GM18861 (cell line): ENCODE measurements around the gene MAGEF1.

Source experiments
- ATAC-seq: cut with Tn5 transposase; IDR thresholded peaks from one replicate; pipeline ENCODE4 v1.9.1; 2021; ENCODE audit not compliant: unreplicated experiment

MAGEF1 gene

DNA sequence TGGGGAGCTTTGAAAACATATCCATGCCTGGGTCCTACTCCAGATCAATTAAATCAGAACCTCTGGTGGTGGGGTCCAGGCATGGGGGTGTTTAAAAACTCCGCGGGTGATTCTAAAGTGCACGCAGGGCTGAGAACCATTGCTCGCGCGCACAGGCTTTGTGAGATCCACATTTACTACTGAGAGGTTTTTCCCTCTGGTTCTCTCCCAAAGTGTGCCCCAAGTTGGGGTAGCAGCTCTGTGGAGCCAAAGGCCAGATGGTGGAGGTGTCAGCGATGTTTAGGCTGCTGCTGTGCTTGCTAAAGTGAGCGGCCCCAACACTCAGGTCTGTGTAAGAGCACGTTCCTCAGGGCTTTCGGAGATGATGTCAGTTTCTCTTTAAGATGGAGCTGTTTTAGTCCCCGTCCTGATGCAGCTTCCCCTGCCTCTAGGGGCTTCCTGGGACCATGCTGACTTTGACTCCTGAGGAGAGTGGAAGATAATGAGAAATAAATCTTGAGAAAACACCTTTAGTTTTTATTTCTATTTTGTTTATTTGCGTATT lies 13.4 kb upstream of the MAGEF1 start:
- ATAC-seq = no peak

DNA sequence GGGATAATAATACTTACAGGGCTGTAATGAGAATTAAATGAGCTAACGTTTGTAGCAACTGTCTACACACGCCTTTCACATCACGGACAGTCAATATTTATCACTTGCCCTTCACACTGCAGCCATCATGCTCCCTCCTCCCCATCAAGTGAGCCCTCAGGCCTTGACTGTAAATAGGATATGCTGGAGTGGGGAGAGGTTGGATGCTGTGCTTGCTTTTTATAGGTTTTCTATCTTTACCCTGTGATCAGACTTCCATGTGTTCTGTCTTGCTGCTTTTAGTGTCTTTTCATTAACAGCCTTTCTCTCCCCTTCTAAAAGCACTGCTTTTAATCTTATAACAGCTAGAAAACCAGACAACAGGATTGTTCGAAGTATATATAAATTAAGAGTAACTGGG lies 12.8 kb upstream of the MAGEF1 start:
- ATAC-seq = no peak

DNA sequence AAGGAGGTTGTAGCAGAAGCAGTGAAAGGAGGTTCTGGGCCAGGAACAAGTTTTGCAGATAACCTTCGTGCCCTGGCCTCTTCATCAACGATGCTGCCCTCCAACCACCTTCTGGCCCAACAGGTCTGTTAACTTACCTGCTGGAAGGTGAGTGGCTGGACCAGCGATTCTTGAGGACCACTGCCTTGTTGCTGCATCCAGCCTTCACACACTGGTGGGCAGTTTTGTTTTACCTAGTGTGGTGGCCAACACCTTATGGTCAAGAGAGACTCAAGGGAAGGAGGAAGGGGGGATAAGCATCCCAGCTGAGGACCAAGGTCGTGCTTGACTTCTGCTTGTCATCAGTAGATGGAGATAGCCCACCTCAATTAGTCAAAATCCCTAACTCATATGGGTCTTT lies 7.8 kb upstream of the MAGEF1 start:
- ATAC-seq = no peak

DNA sequence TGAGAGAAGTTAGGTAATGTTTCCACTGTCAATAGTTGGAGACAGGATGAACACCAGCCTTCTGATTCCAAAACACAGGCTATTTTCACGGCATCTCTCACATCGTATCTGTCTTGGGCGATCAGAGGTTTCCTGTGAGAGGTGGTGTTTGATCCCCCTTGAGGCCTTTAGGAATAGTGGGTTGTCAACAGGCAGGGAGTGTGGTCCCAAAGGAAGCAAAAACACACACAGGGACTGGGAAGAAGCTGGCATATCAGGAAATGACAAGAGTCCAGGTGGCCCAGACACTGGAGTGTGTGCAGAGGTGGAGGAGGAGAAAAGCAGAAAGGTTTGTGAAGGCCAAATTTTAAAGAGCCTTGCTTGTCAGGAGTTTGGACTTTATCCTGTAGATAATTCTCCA lies 6.6 kb upstream of the MAGEF1 start:
- no peak for ATAC-seq

DNA sequence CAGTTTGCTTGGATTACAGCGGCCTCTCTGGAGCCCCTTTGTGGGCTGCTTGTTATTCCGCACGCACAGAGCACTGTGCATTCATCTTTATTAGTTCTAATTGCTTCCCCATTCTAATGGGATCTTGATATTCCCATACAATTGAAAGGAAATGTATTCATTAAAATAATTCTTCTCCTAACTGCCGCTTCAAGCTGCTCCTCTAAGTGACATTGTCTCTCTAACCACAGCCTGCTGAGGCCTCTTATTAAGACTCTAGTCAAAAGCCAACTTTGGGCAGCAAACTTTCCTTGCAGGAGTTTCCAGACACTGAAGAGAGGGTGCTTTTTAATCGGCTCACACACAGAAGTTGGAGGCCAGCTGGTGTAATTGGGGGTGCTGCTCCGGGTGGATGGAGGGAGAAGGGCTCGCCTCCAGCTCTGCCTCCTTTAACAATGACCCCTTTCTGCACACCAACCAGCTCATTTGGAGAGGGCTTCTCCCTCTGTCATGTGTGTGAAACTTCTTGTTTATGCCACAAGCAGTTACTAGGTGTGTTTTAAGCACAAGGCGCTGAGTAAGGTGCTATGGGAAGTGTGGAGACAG lies 5.6 kb upstream of the MAGEF1 start:
- ATAC-seq = no peak

DNA sequence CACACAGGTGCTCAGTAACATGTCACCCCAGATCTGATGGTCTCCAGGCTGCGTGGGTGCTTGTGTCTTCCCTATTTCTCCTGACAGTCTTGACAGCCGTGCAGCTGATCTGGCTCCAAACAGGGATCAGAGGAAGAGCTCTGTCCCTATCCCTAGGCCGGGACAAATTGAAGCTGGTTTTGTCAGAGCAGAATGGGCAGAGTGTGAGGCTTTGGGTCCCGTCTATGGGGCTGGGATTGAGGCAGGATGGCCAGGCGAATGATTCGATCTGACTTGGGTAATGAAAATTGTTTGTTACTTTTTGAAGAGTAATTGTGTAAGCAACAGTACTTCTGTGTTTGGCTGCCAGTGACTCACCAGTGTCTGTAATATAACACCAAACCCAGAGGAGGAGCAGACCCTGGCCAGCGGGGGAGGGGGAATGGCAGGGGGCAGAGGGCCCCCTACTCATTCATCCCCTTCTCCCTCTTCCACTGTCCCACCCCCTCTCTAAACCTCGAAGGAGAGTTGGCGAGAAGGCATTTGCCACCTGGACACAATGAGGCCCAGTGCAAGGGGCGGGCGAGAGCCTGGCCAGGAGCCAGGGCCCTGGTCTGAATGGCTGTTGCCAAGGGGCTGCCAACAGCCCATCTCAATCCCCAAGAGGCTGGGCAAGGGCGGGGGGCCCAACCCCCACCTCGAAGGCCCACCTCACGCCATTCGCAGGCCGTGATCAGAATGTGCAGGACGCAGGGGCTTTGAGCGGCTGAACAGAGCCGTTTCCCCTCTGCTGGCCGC lies 4.9 kb upstream of the MAGEF1 start:
- no peak for ATAC-seq

DNA sequence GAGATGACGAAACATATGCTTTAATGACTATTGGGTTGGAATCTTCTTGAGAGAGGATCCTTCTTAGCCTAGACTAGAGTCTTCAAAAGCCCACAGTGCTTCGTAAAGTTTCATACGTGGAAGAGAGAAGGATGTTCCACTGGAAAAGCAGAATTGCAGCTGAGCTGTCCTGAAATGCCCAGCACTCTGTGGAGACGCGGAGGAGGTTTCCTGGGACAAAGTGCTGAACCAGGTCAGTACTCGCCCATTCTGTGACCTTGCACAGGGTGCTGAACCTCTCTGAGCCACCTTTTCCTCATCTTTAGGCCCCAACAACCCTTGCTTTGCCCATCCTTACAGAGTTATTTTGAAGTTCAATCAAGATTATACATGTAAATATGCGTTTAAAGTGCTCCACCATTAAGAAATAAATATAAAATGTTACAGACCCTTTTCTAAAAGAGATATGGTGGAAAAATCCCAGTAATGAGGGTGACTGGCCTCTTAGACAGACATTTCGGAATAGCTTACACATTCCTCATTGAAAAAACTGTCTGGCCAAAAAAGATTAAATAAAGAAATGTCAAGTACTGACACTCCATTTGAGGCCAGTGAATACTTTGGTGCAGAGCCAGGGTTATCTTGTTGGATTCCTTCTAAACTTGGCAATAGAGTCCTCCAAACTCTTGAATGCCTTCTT lies 4.2 kb upstream of the MAGEF1 start:
- no peak for ATAC-seq

DNA sequence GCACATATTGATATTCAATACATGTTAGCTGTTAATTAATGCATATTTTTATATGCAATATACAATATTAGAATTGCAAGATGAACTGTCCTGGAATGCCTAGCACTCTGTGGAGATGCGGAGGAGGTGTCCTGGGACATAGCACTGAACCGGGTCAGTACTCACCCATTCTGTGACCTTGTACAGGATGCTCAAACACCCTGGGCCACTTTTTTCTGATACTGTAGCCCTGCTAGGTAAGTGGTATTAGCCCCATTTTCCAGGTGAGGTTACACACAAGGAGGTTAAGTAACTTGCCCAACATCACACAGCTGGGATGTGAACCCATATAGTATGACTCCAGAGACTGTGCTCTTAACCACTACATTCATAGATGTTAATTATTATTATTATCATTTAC lies 1.7 kb upstream of the MAGEF1 start:
- no peak for ATAC-seq

DNA sequence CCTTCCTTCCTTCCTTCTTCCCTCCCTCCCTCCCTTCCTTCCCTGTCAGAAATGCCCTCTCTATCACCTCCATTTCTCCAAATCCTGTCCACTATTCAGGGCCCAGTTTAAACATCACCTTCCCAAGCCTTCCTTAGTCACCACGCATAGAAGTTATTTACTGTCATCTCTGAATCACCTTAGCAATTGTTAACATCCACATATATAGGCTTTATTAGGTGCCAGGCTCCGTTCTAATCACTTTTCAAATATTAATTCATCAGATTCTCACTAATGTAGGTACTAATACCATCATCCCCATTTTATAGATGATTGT lies 1.1 kb upstream of the MAGEF1 start:
- no peak for ATAC-seq

DNA sequence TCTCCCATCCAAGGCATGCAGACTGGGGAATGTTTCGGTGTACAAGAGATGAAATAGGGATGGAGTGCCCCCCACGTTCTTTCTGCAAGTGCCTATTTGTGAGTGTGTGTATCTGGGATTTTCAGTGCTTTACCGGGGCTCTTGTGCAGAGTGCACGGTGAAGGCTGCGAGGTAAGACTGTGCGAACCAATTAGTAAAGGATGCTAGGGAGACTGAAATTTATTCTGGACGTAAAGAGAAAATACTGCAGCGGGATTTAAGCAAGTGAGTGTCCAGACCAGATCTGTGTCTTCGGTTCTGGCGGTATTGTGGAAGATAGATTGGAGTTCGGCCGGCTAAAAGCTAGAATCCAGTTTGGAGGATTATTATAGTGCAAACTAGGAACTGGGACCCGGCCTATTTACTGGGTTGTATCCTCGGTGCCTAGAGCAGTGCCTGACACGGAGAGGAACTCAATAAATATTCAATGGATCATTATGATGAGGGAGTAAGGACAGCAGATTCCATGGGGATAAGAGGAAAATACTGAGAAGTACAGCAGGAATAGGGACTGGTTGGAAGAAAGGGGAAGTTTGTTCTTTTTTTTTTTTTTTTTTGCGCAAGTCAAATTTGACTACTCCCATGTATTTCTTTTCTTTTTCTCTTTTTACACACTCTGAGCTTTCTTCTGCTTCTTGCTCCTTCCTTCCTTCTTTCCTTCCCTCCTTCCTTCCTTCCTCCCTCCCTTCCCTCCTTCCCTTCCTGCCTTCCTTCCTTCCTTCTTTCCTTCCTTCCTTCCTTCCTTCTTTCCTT lies 580 bp upstream of the MAGEF1 start:
- ATAC-seq = peak; percentile 13

DNA sequence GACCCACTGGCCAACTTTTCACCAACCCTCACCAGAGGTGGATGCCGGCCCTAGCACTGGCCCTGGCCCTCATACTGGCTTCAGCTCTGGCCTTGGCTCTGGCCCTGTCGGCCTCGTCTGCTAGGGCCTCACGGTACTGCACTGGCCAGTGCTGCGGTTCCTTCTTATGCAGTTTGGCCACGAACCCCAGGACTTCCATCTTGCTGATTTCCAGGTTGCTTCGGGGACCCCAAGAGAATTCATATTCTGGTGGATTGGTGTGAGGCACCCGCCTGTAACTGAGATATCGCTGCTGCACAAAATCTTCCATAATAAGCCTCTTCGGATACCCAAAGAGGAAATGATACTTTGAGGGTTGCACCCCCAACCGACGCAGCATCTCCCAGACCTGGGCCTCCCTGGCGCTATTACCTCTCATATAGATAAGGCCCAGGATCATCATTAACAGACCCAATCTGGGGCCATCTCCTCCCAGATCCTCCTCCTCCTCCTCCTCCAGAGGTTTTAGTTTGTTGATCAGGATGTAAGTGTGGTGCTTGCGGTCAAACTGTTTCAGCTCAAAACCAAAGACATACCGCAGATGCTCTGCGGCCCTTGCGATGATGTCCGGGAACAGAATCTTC lies 883 bp downstream of the MAGEF1 start:
- peak; percentile 46 for ATAC-seq

DNA sequence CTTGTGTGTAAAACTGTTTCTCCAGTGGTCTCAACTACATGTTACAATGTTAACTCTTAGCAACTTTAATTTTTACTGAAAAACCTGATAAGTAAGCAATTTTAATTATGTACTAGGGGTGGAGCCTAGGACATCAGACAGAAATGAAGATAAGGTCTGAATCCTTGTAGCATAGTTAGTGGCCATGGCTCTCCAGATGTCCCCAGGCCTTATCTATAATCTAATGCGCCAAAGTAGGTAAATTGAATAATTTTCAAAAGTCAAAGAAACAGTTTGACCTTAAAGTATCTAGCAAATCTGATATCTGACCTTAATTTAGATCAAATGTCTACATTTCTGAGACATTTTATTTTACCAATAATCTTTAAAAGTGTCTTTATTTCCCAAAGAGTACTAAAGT lies 8.2 kb downstream of the MAGEF1 start:
- ATAC-seq = no peak

DNA sequence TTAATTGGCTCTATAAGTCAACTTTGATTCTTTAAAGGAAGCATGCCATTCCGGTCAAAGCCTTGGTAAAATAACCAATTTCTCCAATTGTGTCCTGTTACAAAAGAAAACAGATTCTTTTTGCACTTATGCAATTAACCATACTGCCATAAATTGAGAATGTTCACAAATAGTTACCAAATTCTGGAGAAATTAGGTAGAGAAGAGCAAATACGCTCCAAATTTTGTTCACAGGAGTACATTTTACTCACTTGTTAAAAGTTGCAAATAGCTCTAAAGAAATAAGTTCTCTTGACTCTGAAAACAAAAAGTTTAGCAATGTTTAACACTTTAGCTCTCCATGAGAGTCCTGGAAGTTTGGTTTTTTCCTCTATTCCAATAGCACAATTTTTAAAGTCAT lies 11.1 kb downstream of the MAGEF1 start:
- no peak for ATAC-seq

DNA sequence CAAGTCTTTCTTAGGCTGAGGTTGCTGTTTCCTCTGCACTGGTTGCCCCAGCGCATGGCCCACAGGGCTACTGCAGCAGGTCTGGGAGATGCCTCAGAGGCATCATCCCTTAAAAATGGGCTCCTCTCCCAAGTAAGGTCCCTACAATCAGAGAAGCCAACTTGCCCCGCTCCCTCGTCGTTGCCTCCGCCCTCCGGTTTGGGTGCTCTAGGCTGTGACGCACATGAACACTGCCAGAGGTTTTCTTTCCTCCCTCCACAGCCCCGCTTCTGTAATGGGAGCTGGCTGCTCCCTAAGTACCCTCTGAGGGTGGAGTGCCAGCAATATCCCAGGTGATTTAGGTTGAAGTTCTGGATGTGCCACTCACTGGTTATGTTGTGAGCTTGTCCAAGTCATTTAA lies 14.0 kb downstream of the MAGEF1 start:
- no peak for ATAC-seq

DNA sequence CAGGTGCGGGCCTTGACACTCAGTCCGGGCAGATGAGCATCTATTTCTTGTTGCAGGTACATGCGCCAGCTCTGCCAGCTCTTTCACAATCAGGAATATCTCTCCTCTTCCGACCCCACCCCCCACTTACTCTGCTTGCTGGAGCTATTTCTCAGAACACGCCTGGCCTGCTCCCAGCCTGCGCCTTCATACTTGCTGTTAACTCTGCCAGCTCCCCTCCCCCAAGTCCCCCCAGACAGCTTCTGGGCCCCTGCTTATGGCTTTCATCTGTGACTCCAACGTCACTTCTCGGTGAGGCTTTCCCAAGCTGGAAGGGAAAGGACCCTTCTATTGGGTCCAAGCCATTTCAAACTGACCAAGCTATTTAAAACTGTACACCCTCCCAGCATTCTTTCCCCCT lies 15.2 kb downstream of the MAGEF1 start:
- no peak for ATAC-seq

DNA sequence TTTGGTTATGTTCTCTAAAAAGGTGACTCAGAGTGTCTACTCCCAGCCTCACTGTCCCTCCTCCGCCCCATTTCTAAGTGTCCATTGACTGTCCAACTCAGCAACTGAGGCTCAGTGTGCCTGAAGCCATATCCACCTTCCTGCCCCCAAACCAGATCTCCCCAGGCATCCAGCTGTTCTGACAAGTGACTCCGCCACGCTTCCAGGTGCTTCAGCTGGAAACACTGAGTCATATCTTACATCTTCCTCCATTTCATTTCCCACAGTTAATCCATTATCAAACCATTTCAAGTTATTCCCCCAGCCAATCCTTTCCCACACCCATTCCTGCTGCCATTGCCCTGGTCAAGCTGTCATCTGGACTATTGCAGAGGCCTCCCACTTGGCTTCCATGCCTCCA lies 17.1 kb downstream of the MAGEF1 start:
- ATAC-seq = no peak

DNA sequence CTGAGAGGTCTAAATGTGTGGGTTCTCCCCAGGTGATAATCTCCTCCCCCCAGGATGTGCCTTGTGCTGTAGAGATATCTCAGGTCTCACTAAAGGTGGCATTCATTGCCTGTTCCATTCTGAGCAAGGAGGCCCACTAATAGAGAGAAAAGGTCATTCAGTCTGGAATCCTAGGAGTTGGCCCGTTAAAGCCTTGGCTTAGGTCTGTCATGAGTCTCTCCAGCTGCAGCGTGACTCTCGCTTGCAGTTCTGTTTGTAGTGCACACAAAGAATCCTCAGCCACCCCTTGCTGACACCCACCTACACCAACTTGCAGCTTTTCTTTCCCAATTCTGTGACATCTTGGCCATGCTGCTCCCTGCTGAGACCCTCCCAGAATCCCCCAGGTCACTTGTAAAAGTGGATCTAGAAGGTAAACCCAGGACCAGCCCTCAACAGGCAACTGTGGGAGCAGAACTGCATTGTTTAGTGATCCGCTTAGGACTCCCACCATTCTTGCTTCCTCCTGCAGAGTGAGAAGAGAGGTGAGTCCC lies 17.7 kb downstream of the MAGEF1 start:
- no peak for ATAC-seq

DNA sequence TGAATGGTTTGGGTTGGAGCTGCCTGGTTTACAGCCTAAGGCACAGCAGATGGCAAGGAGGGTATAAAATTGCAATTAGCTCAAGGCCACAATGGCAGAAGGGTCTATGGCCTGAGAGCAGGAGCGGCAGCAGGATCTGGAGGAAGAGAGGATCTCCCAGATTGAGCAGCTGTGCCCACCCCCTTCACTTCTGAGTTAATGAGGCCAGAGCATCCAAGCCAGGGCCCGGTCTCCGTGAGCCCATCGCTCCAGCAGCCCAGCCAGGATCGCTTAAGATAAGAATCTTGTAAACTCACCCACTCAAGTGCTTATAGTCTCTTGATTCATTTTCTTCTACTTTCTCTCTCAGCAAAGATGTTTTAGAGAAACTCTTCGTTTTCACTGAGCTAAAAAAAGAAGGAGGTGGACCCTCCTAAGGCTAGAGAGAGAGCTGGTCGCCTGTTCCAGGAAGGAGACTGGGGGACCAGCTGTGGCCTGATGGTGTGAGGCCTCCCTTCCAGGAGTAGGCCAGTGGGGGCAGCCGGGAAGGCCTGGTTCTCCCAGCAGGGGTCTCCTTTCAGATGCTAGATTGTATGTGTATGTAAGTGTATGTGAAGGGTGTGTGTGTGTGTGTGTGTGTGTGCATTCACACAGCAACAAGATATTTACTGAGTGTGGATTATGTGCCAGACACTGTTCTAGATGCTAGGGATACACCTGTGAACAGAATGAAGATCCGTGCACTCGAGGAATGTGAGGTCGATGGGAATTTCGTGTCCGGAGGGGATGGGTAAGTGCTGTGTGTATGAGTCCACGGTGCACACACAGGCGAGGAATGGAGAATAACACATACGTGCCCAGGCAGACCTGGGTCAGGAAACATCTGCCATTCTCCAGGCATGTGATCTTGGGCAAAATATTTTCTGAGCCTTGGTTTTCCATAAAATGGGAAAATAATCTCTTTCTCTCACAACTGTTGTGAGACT lies 18.6 kb downstream of the MAGEF1 start:
- ATAC-seq = no peak

DNA sequence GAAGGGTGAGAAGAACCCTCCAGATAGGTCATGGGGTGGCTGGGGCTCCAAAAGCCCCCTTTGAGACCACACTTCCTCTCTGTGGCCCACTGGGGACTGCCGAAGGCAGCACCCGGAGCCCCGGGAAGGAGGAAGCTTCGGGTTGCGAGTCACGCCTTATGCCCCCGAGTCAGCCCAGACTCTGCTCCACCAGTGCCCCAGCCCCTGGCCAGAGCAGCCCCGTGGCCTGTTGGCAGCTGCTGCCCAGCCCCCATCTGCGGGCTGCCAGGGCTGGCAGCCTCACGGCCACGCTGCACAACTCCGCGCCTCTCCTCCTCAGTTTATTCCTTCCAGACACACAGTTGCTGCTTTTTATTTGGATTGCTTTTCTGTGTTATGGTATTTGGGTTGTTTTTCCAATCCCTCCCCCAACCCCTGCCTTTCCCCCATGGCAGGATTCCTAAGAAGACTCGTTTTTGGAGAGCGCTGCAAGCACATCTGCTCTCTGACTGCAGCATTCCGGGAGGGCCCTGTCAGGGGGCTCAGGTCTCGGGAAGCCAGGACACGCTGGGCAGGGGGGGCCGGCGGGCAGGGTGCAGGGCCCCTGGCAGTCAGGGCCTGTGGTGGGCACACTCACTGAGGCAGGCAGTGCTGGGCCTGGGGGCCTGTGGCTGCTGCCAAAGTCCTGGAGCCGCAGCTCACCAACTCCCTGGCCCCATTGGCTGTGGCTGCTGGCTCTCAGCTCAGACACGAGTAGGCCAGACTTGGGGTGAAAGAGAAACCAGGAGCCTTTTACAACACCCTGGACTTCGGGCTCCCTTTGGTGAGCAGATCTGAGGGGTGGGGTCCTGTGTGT lies 20.2 kb downstream of the MAGEF1 start:
- no peak for ATAC-seq
